Colonic mucosa (tissue), 4 donors: ENCODE data around the gene GSG1L. TPM values are rescaled to one million over a fixed set of nuclear protein-coding genes. Genes with fewer than 3 reads are reported as not detected.

Source experiments
- DNase-seq: peaks from one replicate; pipeline ENCODE4 v3.0.0-alpha.2; 2020
- H3K27ac ChIP-seq: fragments of 200-600 bp; one replicate; pipeline ENCODE4 v1.8.0; 2021
- H3K27me3 ChIP-seq: fragments of 200-600 bp; one replicate; pipeline ENCODE4 v1.8.0; 2021
- H3K36me3 ChIP-seq: fragments of 200-600 bp; one replicate; pipeline ENCODE4 v1.8.0; 2021
- H3K4me1 ChIP-seq: fragments of 200-600 bp; one replicate; pipeline ENCODE4 v1.8.0; 2021; ENCODE audit warnings: mild to moderate bottlenecking
- H3K4me3 ChIP-seq: fragments of 200-600 bp; one replicate; pipeline ENCODE4 v1.8.0; 2021
- H3K9ac ChIP-seq, 2 donors: one replicate each; pipeline ENCODE4 v1.7.0; 2013; ENCODE audit warnings: control low read depth in 2 of 2, low read depth in 2 of 2, low read length in 2 of 2
- H3K9me3 ChIP-seq: fragments of 200-600 bp; one replicate; pipeline ENCODE4 v1.8.0; 2021
- CTCF ChIP-seq: fragments of 200-600 bp; IDR thresholded peaks from one replicate; pipeline ENCODE4 v1.8.0; 2022; ENCODE audit warnings: antibody characterized with exemption, mild to moderate bottlenecking
- intact Hi-C: fragments of 100-400 bp; cut with DNase I; formaldehyde crosslinking; loops from one replicate; pipeline ENCODE4 v1.14.1; 2022
- total RNA-seq, 2 donors: library from RNA; stranded (reverse); fragmentation: NEBNext Ultra II Directional in 1 of 2; extraction: Animal tissue kit (Norgen Biotek cat#: 25700) in 1 of 2; gene quantifications; one replicate each; pipeline ENCODE4 v1.2.1, GENCODE V29; 2021
- donor health status: healthy.
- donor health status: DM: no; HTN: no; CAD: no.
- donor health status: DM: no; HTN: no; CAD: no.

The GSG1L gene
- total RNA-seq, 2 donors from 2014 or later = 0.13 to 0.15 TPM

DNA sequence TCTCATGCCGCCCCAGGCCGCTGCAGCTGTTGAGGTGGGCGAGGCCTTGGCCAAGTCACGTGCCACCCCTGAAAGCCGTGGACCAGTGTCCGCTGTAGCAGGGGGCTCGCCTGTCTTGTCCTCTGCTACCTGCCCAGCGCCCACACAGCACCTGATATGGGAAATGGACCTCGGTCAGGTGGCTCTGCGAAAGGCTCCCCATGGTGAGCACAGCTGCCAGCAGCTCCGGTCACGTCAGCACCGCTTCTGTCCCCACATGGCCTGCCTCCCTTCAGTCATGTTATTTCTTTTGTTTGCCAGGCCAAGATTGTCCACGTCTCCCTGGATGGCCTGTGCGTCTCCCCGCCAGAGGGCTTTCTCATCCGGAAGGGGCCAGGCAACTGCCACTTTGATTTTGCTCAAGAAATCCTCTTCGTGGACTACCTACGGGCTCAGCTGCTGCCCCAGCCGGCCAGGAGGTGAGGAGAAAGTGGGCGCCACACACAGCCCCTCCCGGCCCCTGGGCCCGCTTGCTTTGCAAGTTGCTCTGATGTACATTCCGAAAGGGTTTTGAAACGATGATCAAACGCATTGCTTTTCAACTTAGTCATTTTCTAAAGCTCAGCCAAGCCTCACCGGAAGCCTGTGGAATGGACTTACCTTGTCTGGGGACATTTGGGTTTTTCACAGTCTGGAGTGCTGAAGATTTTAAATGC, 293.8 kb downstream of the GSG1L start:
- no peak for DNase-seq
- Histone ChIP-seq H3K9me3 (no peaks in the 10 kb centered on the region), H3K9ac (no peak overlapping the region), H3K4me1 (no peaks in the 10 kb centered on the region), H3K36me3 (no peaks in the 10 kb centered on the region), H3K4me3 (no peak overlapping the region), H3K27ac (no peak overlapping the region), H3K27me3 (no peaks in the 10 kb centered on the region)
- TF ChIP-seq CTCF = no peak
- intact Hi-C loops = no loop called here

- H3K4me3 ChIP-seq = no peak overlapping the region
- DNase-seq = no peak
- H3K9me3 ChIP-seq = no peaks in the 10 kb centered on the region
- H3K27ac ChIP-seq = no peak overlapping the region
- no peak for TF ChIP-seq CTCF
- no peaks in the 10 kb centered on the region for H3K27me3 ChIP-seq
- H3K9ac ChIP-seq = no peak overlapping the region
- intact Hi-C loops = no loop called here
- no peaks in the 10 kb centered on the region for H3K36me3 ChIP-seq
- no peaks in the 10 kb centered on the region for H3K4me1 ChIP-seq
Observed at GRCh38 chr16:27768651-27769272, 294.8 kb downstream of the GSG1L start.

GRCh38 chr16:27767971-27768591, 295.4 kb downstream of the GSG1L start:
- no peaks in the 10 kb centered on the region for H3K36me3 ChIP-seq
- no peaks in the 10 kb centered on the region for H3K27me3 ChIP-seq
- no peaks in the 10 kb centered on the region for H3K9me3 ChIP-seq
- no peak overlapping the region for H3K4me3 ChIP-seq
- intact Hi-C loops = no loop called here
- H3K9ac ChIP-seq = no peak overlapping the region
- no peaks in the 10 kb centered on the region for H3K4me1 ChIP-seq
- no peak for TF ChIP-seq CTCF
- H3K27ac ChIP-seq = no peak overlapping the region
- DNase-seq = no peak

DNA sequence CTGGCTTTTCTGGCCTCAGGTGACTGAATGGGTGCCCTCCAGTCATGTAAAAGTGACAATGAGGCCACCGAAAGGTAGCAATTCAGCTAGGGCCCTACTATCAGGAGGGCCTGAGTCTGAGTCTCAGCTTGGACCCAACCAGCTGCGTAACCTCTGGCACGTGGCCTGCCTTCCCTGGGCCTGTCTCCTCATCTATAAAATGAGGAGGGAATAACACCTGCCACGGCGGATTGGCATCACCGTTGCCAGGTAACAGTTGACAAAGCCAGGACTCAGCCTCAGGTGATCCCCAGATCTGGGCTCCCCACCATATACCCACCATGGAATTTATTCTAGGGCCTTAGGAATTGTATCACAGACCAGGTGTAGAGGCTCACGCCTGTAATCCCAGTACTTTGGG, 296.4 kb downstream of the GSG1L start:
- Histone ChIP-seq H3K9ac (no peak overlapping the region), H3K36me3 (no peaks in the 10 kb centered on the region), H3K4me3 (no peak overlapping the region), H3K4me1 (no peaks in the 10 kb centered on the region), H3K9me3 (no peaks in the 10 kb centered on the region), H3K27ac (no peak overlapping the region), H3K27me3 (no peaks in the 10 kb centered on the region)
- intact Hi-C loops = no loop called here
- TF ChIP-seq CTCF = no peak
- no peak for DNase-seq

DNA sequence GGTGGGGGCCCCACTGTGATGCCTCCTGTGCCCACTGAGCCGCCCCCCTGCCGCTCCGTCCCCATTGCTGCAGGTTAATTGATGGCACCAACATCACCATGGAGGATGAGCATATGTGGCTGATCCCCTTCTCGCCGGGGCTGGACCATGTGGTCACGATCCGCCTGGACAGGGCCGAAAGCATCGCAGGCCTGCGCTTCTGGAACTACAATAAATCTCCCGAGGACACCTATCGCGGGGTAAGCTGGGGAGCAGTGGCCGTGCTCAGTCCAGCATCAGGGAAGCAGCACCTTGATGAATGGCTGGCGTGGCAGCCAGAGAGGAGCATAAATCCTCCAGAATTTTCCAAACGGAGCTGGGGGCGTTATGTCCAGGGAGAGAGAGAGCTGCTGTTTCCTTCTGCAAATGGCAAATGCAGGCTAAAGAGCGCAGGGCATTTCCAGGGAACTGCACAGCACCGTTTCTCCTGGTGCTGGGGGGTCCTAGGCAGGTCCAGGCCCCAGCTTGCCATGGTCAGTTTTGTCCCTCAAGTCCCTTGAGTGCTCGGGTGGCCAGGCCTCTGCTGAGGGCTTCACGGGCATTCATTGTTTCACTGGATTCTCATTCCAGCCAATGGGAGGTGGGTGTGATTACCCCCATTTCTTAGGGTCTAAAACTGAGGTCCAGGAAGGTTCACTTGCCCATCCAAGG, 297.1 kb downstream of the GSG1L start:
- H3K27me3 ChIP-seq = no peaks in the 10 kb centered on the region
- H3K4me1 ChIP-seq = no peaks in the 10 kb centered on the region
- intact Hi-C loops = no loop called here
- no peak for TF ChIP-seq CTCF
- no peak overlapping the region for H3K4me3 ChIP-seq
- H3K9me3 ChIP-seq = no peaks in the 10 kb centered on the region
- no peaks in the 10 kb centered on the region for H3K36me3 ChIP-seq
- no peak overlapping the region for H3K27ac ChIP-seq
- DNase-seq = no peak
- H3K9ac ChIP-seq = no peak overlapping the region
